Measurements from ENCODE around the gene RMDN3. TPM values are rescaled to one million over a fixed set of nuclear protein-coding genes. Genes with fewer than 3 reads are reported as not detected.

RMDN3 gene
- total RNA-seq, 2 experiments from 2014 or later, result 28.4 to 30.5 TPM

DNA sequence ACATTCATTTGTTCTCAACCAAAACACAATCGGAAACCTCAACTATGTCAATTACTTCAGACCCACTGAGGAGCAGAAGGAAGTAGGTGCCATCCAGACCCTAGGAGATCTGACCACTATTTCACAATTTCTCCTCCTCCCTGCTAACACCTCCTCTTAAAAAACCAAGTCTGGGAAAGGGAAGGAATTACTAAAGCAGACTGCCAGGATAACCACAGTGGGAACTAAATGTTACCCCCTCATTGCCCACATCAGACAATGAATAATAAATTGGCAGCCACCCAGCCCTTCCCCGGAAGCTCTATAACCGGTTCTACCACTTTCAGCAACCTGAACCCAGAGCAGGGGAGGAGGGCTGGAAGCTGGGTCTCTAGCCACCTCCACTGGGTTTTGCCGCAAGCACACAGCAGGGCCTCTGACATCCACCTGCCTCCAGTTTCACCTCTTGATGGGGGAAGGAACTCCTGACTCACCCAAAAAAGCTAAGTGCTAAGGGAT, 32.3 kb upstream of the RMDN3 start:
- CTCF ChIA-PET, result interaction anchor here (0.7 to 3.5 kb wide), 5 partner anchors 9 to 198 kb away, joined by 3 to 15 read pairs (median 3); partner anchors contain the start of gene VPS18
- Mint-ChIP-seq H3K27ac (peak overlapping the region; percentile 74), H3K4me3 (no peak overlapping the region), H3K4me1 (peaks cover 26% of the 10 kb centered on the region), H3K9me3 (no peaks in the 10 kb centered on the region), H3K27me3 (no peaks in the 10 kb centered on the region), H3K36me3 (ENCODE audit: low read depth) (peaks cover 13% of the 10 kb centered on the region)
- POLR2A ChIA-PET, result interaction anchor here (1.0 to 3.5 kb wide), 5 partner anchors 19 to 218 kb away, joined by 5 to 15 read pairs (median 5); partner anchors contain the start of genes DNAJC17, RAD51, RPUSD2 and ZFYVE19
- peak; percentile 49 for DNase-seq

DNA sequence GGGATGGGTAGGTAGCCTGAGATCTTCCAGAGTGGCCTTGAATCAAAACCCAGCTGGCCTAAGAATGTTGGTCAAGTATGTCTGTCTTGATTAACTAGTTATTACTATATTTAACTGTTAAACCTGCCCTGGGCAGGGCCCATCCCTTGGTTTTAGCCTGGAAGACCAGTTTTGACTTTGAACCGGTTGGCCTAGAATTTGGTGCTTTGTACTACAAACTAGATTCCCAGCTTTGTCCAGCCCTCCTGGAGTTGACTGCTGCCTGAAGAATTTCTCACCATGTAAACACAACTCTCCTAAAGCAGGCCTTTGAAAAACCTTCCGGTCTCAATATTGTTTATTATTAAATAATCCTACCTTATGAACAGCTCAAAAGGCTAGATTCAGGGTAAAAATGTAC, 30.8 kb upstream of the RMDN3 start:
- ChIA-PET CTCF (interaction anchor here (0.6 to 4.1 kb wide), 10 partner anchors 9 to 91 kb away, joined by 3 to 44 read pairs (median 4); partner anchors contain the start of genes DNAJC17, GCHFR, RAD51 and ZFYVE19), POLR2A (interaction anchor here (1.4 to 3.5 kb wide), 2 partner anchors 21 to 86 kb away, joined by 3 to 15 read pairs; partner anchors contain the start of genes DNAJC17 and ZFYVE19)
- no peaks in the 10 kb centered on the region for H3K9me3 Mint-ChIP-seq
- DNase-seq, result no peak
- peaks cover 26% of the 10 kb centered on the region for H3K4me1 Mint-ChIP-seq
- no peak overlapping the region for H3K27ac Mint-ChIP-seq
- no peaks in the 10 kb centered on the region for H3K27me3 Mint-ChIP-seq
- H3K36me3 Mint-ChIP-seq (ENCODE audit: low read depth), result peaks cover 6% of the 10 kb centered on the region
- H3K4me3 Mint-ChIP-seq, result no peak overlapping the region

DNA sequence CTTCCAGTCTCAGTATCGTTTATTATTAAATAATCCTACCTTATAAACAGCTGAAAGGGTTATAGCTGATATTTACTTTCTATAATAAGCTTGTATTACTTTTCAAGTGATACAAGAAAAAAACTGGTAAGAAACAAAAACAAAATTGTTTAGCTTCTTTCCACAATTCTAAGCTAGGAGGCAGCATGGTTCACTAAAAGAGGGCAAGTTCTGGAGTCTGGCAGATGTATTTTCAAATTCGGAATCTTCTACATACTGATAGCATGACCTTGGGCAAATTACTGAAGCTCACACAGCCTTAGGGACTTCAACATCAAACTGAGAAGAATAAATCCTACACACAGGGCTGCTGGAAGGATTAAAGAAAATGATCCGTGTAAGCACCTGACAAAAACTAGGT, 30.1 kb upstream of the RMDN3 start:
- POLR2A ChIA-PET, result interaction anchor here (1.2 to 3.5 kb wide), 2 partner anchors 21 to 22 kb away, joined by 4 to 15 read pairs; partner anchors contain the start of genes DNAJC17, GCHFR and ZFYVE19

GRCh38 chr15:40782609-40783227, 27.7 kb upstream of the RMDN3 start:
- H3K4me1 Mint-ChIP-seq, result peaks cover 16% of the 10 kb centered on the region
- ChIA-PET CTCF (interaction anchor here (0.5 to 4.1 kb wide), 33 partner anchors 9 to 541 kb away, joined by 3 to 44 read pairs (median 6); partner anchors contain the start of genes DNAJC17, GCHFR, RAD51 and RPUSD2), POLR2A (interaction anchor here (1.1 to 2.0 kb wide), 8 partner anchors 13 to 213 kb away, joined by 3 to 8 read pairs (median 5); partner anchors contain the start of genes C15orf62, GCHFR, RAD51 and RPUSD2)
- no peaks in the 10 kb centered on the region for H3K9me3 Mint-ChIP-seq
- no peak overlapping the region for H3K4me3 Mint-ChIP-seq
- DNase-seq, result peak; percentile 84
- H3K27ac Mint-ChIP-seq, result no peak overlapping the region
- peaks cover 9% of the 10 kb centered on the region for H3K36me3 Mint-ChIP-seq (ENCODE audit: low read depth)
- H3K27me3 Mint-ChIP-seq, result no peaks in the 10 kb centered on the region

More for the DNA sequence above, 30.1 kb upstream of the RMDN3 start:
- Mint-ChIP-seq H3K27ac (no peak overlapping the region), H3K36me3 (ENCODE audit: low read depth) (peaks cover 6% of the 10 kb centered on the region), H3K4me3 (no peak overlapping the region), H3K4me1 (peaks cover 26% of the 10 kb centered on the region), H3K27me3 (no peaks in the 10 kb centered on the region), H3K9me3 (no peaks in the 10 kb centered on the region)
- CTCF ChIA-PET, result interaction anchor here (0.6 to 4.1 kb wide), 11 partner anchors 8 to 109 kb away, joined by 3 to 44 read pairs (median 6); partner anchors contain the start of genes GCHFR, RAD51 and VPS18
- no peak for DNase-seq

DNA sequence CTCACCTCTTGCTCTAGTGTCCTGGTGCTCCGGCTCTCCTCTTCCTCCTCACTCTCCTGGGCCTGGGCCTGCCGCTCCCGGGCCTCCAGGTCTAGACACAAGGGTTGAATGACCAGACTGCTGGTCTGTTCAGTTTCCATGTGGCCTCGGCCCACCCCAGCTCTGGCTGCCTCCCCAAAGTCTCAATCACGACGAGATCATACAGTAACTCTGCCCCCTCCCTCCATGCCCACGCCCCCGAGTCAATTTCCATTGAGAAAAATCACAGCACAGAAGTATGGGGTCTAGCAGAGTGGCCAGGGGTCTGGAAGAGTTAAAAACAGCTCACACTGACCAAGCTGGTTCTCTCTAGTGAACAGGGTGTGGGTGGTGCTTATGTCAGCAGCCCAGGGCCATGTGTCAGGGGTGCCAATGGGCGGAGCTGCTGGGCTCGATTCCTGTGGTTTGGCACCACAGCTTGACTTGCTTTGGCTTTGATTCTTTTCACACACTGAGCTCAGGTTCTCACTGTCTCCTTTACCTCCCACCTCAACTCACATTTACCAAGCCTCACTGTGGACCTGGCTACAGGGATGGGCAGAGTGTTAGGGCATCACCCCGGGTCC, 21.6 kb upstream of the RMDN3 start:
- POLR2A ChIA-PET, result interaction anchor here (0.7 to 5.6 kb wide), 6 partner anchors 12 to 208 kb away, joined by 3 to 34 read pairs (median 3); partner anchors contain the start of genes GCHFR, RAD51, RPUSD2 and VPS18
- CTCF ChIA-PET, result interaction anchor here (0.5 to 3.6 kb wide), 8 partner anchors 9 to 184 kb away, joined by 3 to 15 read pairs (median 6); partner anchors contain the start of gene VPS18
- H3K36me3 Mint-ChIP-seq (ENCODE audit: low read depth), result peaks cover 32% of the 10 kb centered on the region
- DNase-seq, result peak; percentile 69
- H3K4me1 Mint-ChIP-seq, result peaks cover 10% of the 10 kb centered on the region
- H3K27me3 Mint-ChIP-seq, result no peaks in the 10 kb centered on the region
- H3K9me3 Mint-ChIP-seq, result no peaks in the 10 kb centered on the region
- H3K27ac Mint-ChIP-seq, result peak overlapping the region; percentile 83
- H3K4me3 Mint-ChIP-seq, result no peak overlapping the region

DNA sequence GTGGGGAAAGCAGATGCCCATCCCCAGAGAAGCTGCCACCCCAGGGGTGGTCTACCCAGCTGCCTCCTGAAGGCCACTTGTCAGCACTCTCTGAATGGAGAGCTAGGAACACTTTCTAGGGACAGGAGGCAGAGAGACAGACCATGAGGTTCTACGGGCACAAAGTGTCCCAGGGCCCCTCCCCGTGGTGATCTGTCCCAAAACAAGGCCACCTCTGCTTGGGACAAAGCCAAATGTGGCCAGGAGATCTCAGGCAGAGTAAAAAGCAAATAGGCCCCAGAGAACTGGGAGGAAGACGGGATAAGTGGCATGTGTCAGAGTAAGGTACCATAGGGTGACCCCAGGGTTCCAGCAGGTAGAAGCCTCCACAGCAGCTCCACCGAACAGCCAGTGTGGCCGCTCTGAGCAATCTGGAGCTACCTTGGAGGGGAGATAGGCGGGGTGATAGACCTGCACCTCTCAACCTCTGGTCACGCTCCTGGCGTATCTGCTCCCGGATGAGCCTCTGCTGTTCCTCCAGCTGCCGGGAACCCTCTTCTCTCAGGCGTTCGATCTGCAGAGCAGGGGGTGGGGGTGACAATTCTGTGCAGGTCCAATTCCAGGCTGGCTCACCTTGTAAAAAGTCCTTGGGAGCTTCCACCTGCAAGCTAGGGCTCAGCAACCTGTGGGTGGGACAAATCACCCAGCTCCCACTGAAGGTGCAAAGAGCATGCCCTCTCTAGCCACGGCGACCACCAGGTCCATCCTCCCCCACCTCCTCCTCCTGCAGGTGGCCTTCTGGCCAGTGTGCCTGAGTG, 20.9 kb upstream of the RMDN3 start:
- DNase-seq, result no peak
- ChIA-PET POLR2A (interaction anchor here (0.7 to 5.6 kb wide), 8 partner anchors 11 to 207 kb away, joined by 3 to 34 read pairs (median 3); partner anchors contain the start of genes GCHFR, RAD51, RPUSD2 and VPS18), CTCF (interaction anchor here (0.8 to 3.6 kb wide), 6 partner anchors 10 to 118 kb away, joined by 3 to 15 read pairs (median 7); partner anchors contain the start of gene VPS18)
- Mint-ChIP-seq H3K4me1 (peaks cover 10% of the 10 kb centered on the region), H3K9me3 (no peaks in the 10 kb centered on the region), H3K27ac (no peak overlapping the region), H3K27me3 (no peaks in the 10 kb centered on the region), H3K4me3 (no peak overlapping the region), H3K36me3 (ENCODE audit: low read depth) (peaks cover 32% of the 10 kb centered on the region)

- Mint-ChIP-seq H3K9me3 (no peaks in the 10 kb centered on the region), H3K27ac (no peak overlapping the region), H3K36me3 (ENCODE audit: low read depth) (peaks cover 35% of the 10 kb centered on the region), H3K4me3 (no peak overlapping the region), H3K27me3 (no peaks in the 10 kb centered on the region), H3K4me1 (peaks cover 13% of the 10 kb centered on the region)
- ChIA-PET POLR2A (interaction anchor here (0.7 to 5.6 kb wide), 4 partner anchors 10 to 81 kb away, joined by 3 to 34 read pairs (median 4); partner anchors contain the start of gene GCHFR), CTCF (no interaction called here)
- DNase-seq, result no peak
Observed at GRCh38 chr15:40775007-40775406, 20.0 kb upstream of the RMDN3 start.

DNA sequence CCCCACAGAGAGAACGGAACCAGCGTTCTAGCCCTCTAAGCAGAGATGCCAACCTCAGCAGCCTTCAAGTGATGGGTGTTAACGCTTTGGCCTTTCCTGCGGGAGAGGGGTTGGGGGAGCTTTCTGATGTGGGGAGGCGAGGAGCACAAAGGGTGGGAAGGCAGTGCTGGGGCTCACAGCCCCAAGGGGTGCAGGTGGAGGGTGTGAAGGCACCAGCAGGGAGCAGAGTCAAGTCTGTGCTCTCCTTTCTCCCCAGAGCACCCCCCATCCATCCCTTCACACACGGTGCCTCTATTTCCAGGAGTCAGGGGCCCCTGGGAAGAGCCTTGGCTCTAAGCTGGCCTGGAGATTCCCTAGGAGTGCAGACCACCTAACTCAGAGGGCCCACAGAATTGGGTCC, 18.8 kb upstream of the RMDN3 start:
- Mint-ChIP-seq H3K4me1 (peaks cover 24% of the 10 kb centered on the region), H3K4me3 (no peak overlapping the region), H3K9me3 (no peaks in the 10 kb centered on the region), H3K27ac (no peak overlapping the region), H3K27me3 (no peaks in the 10 kb centered on the region), H3K36me3 (ENCODE audit: low read depth) (peaks cover 35% of the 10 kb centered on the region)
- DNase-seq, result no peak
- ChIA-PET POLR2A (interaction anchor here (1.0 to 5.6 kb wide), 2 partner anchors 9 to 30 kb away, joined by 4 to 34 read pairs; partner anchors contain the start of gene GCHFR), CTCF (no interaction called here)

DNA sequence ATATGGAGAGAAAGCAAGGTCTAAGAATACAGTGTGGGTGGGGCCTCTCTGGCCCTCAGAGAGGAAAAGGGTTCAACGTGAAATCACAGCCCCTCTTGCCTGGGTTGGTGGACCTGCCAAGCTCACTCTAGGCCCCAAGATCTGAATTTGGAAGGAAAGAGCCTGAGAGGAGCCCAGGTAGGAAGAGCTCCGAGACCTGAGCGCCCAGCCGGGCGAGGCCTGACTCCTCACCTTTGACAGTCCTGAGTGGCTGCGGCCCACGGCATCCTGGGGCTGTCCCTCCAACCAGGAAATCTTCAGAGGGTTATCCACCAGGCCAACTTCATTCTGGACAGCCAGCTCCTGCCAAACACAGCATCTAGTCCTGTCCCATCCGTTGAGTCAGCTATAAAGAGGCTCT, 18.4 kb upstream of the RMDN3 start:
- H3K9me3 Mint-ChIP-seq, result no peaks in the 10 kb centered on the region
- ChIA-PET CTCF (no interaction called here), POLR2A (interaction anchor here (1.0 kb wide), 1 partner anchor 30 kb away, joined by 4 read pairs; no protein-coding TSS in a partner anchor)
- H3K4me3 Mint-ChIP-seq, result no peak overlapping the region
- peaks cover 28% of the 10 kb centered on the region for H3K4me1 Mint-ChIP-seq
- peaks cover 35% of the 10 kb centered on the region for H3K36me3 Mint-ChIP-seq (ENCODE audit: low read depth)
- H3K27me3 Mint-ChIP-seq, result no peaks in the 10 kb centered on the region
- DNase-seq, result no peak
- H3K27ac Mint-ChIP-seq, result no peak overlapping the region

GRCh38 chr15:40772014-40772413, 17.0 kb upstream of the RMDN3 start:
- H3K36me3 Mint-ChIP-seq (ENCODE audit: low read depth), result peaks cover 37% of the 10 kb centered on the region
- POLR2A ChIA-PET, result no interaction called here
- no peaks in the 10 kb centered on the region for H3K27me3 Mint-ChIP-seq
- CTCF ChIA-PET, result interaction anchor here (1.8 kb wide), 1 partner anchor 11 kb away, joined by 4 read pairs; no protein-coding TSS in a partner anchor
- peaks cover 27% of the 10 kb centered on the region for H3K4me1 Mint-ChIP-seq
- no peaks in the 10 kb centered on the region for H3K9me3 Mint-ChIP-seq
- no peak overlapping the region for H3K27ac Mint-ChIP-seq
- DNase-seq, result no peak
- H3K4me3 Mint-ChIP-seq, result no peak overlapping the region

DNA sequence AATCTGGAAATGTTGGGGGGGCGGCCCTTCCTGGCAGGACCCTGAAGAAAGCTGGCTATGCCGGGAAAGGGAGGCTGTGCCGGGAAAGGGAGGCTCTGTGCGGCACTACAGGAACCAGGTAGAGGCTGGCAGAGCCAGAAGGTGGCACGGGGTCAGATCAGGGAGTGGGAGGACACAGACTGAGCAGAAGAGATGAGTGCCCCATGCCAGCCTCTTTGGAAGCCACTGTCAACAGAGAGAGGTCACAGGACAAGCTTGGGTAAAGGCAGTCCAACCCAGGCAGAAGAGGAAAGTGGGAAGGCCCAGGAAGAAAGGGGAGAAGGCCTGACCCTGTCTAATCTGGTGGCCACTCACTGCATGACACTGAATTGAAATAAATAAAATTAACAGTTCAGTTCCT, 16.2 kb upstream of the RMDN3 start:
- H3K4me3 Mint-ChIP-seq, result no peak overlapping the region
- ChIA-PET POLR2A (interaction anchor here (0.9 kb wide), 1 partner anchor 9 kb away, joined by 3 read pairs; no protein-coding TSS in a partner anchor), CTCF (interaction anchor here (1.8 kb wide), 1 partner anchor 11 kb away, joined by 4 read pairs; no protein-coding TSS in a partner anchor)
- no peaks in the 10 kb centered on the region for H3K27me3 Mint-ChIP-seq
- DNase-seq, result no peak
- no peak overlapping the region for H3K27ac Mint-ChIP-seq
- H3K4me1 Mint-ChIP-seq, result peaks cover 22% of the 10 kb centered on the region
- H3K36me3 Mint-ChIP-seq (ENCODE audit: low read depth), result peaks cover 30% of the 10 kb centered on the region
- no peaks in the 10 kb centered on the region for H3K9me3 Mint-ChIP-seq
